DMS53 treated with DMSO at 0.1 percent for 48 hours (cell line): ENCODE data around the gene RNGTT.
"Not testable (repeated sequence)": the region's sequence is repeated elsewhere in the genome, so short reads cannot be mapped to it uniquely, and the experiment has no call there.

Experiments
- DNase-seq: peaks from one replicate; lab custom pipeline; 2025; ENCODE audit not compliant: unreplicated experiment; lab: John Stamatoyannopoulos, UW

Gene RNGTT

GRCh38 chr6:88869263-88870020, 94.0 kb downstream of the RNGTT start:
- DNase-seq, result no peak

GRCh38 chr6:88867841-88868731, 95.3 kb downstream of the RNGTT start:
- DNase-seq, result no peak

DNA sequence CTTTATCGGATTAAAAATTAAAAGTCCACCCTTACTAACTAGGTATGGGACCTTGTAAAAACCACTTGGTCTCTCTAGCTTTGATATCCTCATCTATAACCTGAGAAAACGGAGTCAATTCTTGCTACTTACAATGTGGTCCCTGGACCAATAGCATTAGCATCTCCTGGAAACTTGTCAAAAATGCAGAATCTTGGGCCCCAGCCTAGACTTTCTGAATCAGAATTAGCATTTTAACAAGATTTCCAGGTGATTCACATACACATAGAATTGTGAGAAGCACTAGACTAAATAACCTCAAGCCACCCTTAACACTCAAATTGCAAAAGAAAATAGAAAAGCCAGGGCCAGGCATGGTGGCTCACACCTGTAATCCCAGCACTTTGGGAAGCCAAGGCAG, 96.6 kb downstream of the RNGTT start:
- DNase-seq, result no peak

DNA sequence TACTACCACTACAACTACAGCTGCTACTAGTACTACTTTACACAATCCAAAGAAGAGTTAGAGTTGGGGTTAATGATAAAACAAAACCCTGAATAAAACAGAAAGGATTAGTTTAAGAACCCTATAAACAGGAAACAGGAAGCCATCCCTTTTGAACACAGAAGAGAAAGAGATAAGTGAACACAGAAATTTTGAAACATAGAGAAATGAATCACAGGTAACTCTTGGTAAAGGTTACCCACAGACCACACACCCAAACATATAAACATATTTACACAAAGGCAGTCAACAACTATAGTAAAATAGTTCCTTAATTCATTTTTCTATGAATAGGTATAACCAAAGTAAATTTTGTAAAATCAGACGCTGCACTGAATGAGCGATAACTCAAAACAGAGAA, 98.1 kb downstream of the RNGTT start:
- no peak for DNase-seq

- no peak for DNase-seq
These were observed 98.9 kb downstream of the RNGTT start for GRCh38 chr6:88864359-88865054.

GRCh38 chr6:88860310-88860709, 103.1 kb downstream of the RNGTT start:
- no peak for DNase-seq

- no peak for DNase-seq
These were observed 105.0 kb downstream of the RNGTT start for GRCh38 chr6:88858455-88858854.

DNA sequence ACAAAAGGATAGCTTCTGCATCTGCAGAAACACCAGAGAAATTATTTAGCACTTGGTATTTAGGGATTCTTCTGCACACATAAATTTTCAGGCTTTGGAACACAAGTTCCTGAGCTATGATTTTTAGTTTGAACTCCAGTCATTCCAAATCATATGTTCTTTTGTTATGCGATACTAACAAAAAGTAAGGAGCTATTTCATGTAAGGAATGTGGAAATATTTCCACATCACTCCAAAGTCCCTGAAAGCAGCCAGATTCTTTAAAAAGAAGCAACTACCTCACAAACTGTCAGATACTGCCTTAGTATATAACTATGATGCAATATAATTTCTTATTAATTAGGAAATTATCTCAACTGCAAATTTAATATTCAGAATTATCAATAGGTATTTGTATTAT, 106.9 kb downstream of the RNGTT start:
- no peak for DNase-seq

DNA sequence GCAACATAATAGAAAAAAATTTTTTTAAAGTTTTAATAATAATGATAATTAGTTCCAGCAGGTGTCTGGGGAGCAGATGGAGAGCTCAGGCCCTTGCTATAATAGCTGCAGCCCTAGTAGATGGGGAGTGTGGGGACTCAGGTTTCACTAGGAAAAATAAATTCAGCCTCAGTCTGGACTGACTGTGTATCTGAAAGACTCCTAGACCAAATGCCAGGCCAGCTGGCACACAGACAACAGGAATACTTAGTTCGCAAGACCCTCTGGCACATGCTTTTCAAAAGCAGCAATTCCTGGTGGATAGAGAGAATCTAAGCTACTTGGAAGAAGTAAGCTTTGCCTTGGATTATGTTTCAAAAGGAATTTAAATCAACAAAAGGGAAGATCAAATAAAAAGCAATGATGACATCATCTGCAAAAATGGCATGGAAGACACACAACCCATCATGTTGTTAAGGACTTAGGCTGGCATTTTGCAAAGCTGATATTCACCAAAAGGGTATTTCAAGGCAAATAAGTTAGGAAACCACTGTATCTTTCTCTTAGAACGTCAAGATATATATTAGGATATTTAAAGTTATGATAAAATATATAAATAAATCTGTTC, 107.8 kb downstream of the RNGTT start:
- peak; percentile 41 for DNase-seq

DNA sequence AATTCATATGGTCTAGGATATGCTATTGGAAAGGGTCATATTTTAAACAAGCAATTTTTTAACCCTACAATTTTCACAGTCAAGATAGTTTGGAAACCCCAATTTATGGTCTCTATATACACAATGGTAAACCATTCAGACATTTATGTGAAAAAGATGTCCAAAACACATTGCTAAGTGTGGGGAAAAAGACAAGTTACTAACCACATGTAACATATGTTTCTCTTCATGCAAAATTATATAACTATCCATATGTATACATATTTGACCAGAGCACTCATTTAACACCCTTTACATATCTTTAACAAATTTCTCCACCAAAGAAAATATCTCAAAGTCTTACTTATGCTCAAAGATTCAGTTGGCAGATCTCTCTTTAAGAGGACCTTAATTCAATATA, 110.6 kb downstream of the RNGTT start:
- no peak for DNase-seq

DNA sequence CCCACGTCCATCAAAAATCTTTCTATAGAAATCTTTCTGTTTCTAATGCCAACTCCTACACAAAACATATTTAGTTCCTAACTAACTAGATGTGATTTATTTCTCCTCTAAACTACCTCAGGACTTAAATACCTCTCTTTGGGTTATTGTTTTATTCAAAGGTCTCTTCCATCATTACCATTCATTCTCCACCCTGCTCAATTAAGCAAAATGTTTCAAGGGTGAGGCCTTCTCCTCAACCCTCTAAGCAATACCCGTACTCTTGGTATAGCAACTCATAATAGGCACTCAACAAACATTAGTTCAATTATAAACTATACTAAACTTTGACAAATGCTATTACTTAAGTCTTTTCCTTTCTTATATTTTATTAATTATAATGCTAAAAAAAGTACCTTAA, 111.4 kb downstream of the RNGTT start:
- no peak for DNase-seq

- no peak for DNase-seq
These were observed 114.5 kb downstream of the RNGTT start for GRCh38 chr6:88848870-88849269.

- DNase-seq, result no peak
These were observed 120.4 kb downstream of the RNGTT start for GRCh38 chr6:88843040-88843439.

- DNase-seq, result no peak
These were observed 121.1 kb downstream of the RNGTT start for GRCh38 chr6:88842320-88842719.

DNA sequence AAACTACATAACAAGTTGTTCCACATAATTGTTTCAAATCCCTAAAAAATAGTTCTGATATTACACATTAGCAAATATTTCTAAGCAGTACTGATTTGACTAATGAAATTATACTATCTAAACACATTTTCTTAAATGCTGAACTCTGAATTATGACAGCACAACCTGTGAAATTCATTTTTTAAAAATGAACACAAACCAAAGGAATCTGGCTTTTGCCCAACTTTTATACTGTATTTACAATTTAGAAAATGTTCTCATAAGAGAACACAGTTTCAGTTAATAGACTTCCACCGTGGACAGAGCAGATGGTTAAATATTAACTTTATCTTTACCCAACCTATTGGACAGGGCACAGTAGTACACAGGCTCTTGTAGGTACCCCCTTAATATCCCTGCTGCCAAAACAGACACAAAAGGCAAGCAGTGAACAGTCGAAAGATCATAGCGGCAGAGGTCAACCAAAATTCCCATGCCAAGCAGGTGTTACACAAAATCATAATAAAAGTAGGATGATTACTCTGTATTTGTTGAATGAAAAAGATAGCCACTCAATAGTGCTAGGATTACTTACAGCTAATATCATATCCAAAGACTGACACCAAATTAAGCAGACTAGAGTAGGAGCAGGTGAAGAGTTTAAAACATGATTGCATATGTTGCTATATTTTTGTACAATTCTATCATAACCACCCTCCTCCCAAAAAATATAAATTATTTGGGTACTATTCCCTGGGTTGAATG, 122.5 kb downstream of the RNGTT start:
- peak; percentile 31 for DNase-seq

- DNase-seq, result no peak
These were observed 123.1 kb downstream of the RNGTT start for GRCh38 chr6:88840289-88840688.

DNA sequence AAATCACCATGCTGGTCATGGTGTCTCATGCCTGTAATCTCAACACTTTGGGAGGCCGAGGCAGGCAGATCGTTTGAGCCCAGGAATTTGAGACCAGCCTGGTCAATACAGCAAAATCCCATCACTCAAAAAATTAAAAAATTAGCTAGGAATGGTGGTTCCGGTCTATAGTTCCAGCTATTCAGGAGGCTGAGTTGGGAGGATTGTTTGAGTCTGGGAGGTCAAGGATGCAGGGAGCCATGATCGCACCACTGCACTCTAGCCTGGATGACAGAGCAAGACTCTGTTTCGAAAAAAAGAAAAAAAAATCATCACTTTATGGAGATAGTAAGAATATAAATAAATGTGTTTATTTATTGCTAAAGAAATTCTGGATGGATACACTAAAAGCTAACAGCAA, 124.1 kb downstream of the RNGTT start:
- DNase-seq, result no peak

DNA sequence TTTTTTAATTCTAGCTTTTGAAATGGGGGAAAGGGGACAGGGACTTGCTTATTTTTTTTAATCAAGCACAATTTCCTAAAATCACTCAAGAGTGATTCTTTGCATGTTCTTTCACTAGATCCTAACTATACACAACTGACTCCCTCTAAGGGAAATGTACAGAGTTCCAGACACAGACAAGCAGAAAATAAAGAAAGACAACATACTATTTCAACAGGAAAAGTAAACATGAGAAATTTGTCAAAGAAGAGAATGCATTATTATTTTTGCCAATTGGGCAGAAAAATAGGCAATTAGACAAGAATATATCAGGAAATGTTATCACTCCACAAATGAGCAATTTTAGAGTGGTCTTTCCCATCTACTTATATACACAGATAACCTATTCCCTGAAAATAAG, 128.2 kb downstream of the RNGTT start:
- DNase-seq, result no peak

DNA sequence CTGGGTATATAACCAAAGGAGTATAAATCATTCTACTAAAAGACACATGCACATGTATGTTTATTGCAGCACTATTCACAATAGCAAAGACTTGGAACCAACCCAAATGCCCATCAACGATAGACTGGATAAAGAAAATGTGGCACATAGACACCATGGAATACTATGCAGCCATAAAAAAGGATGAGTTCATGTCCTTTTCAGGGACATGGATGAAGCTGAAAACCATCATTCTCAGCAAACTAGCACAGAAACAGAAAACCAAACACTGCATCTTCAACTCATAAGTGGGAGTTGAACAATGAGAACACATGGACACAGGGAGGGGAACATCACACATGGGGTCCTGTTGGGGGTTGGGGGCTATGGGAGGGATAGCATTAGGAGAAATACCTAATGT, 130.3 kb downstream of the RNGTT start:
- not testable (repeated sequence) for DNase-seq

DNA sequence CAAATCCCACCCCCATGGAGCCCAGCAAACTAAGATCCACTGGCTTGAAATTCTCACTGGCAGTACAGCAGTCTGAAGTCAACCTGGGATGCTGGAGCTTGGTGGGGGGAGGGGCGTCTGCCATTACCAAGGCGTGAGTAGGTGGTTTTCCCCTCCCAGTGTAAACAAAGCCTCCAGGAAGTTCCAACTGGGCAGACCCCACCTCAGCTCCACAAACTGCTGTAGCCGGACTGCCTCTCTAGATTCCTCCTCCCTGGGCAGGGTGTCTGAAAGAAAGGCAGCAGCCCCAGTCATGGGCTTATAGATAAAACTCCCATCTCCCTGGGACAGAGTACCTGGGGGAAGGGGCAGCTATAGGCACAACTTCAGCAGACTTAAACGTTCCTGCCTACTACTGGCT, 135.8 kb downstream of the RNGTT start:
- DNase-seq, result not testable (repeated sequence)

DNA sequence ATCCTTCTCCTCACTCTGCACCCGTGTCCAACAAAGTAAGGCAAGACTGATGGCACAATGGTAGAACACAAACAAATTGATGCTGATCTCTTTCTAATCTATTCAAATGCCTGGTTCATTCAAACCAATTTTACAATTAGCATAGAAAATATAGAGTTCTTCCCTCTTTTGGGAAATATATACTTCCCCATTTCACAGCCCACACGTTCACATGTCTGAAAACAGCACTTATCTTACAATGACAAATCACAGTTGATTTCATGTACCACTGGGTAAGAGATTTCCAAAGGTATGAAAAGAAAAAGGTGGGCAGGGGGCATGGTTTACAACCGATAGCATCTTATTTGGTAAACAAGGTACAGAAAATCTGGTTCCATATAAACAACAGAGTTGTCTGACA, 137.6 kb downstream of the RNGTT start:
- no peak for DNase-seq
